Stomach smooth muscle (tissue), 2 donors: ENCODE data around the gene POC1B.

ENCODE experiments used
- H3K27ac ChIP-seq: one replicate; pipeline ENCODE4 v1.7.0; 2013; ENCODE audit warnings: mild to moderate bottlenecking, low read length, inconsistent platforms
- H3K27me3 ChIP-seq, 2 donors: one replicate each; pipeline ENCODE4 v1.7.0; 2013; ENCODE audit warnings: low read length in 2 of 2; ENCODE audit not compliant: insufficient read depth in 2 of 2, control insufficient read depth in 1 of 2
- H3K36me3 ChIP-seq, 2 donors: one replicate each; pipeline ENCODE4 v1.7.0; 2013; ENCODE audit warnings: low read length in 2 of 2; ENCODE audit not compliant: control insufficient read depth in 2 of 2, insufficient read depth in 2 of 2
- H3K4me1 ChIP-seq: one replicate; pipeline ENCODE4 v1.7.0; 2013; ENCODE audit warnings: low read length; ENCODE audit not compliant: control insufficient read depth, insufficient read depth
- H3K4me3 ChIP-seq, 2 donors: one replicate each; pipeline ENCODE4 v1.7.0; 2013; ENCODE audit warnings: low read length in 2 of 2
- H3K9ac ChIP-seq, 2 donors: one replicate each; pipeline ENCODE4 v1.7.0; 2013; ENCODE audit warnings: low read length in 2 of 2, mild to moderate bottlenecking in 1 of 2
- H3K9me3 ChIP-seq, 2 donors: one replicate each; pipeline ENCODE4 v1.7.0; 2013; ENCODE audit warnings: low read length in 2 of 2; ENCODE audit not compliant: control insufficient read depth in 2 of 2
- donor health status: healthy.
- donor health status: Pancreatic carcinoma.

POC1B gene

DNA sequence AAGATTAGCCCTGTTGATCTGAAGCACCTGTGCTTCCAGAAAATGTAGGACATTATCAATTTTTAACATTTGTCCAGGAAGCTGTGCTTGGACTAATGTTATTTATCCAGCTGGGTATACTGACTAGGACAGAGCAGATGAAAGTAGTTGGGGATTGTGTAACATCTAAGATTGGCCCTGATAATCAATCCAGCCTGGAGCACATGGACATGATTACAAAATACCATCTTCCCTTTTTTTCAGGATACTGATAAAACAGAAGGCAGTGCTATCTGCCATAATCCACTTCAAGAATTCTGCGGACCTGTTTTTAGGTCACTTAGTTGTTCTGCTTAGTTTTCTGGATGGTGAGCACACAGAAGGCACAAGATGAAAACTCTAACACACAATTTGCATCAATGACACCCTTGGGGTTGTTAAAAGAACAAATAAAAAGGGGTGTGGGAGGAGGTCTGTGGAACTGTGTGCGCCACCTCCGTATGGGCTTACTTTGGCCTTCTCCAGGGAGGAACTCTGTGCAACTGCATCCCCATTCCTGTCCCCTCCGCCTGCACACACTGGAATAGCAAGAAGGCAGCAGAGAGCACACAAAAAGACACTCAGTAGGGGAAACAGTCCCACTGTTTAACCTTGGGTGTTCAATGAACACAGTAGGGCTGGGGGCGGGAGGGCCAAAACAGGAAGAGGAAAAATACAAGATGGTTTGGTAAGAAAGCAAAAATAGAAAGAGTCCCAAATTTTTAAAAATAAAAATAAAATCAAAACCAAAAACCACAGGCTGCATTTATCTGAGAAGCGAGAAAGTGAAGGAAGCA, 142.4 kb downstream of the POC1B start:
- H3K27me3 ChIP-seq, result no peaks in the 10 kb centered on the region
- H3K4me1 ChIP-seq, result peaks cover 15% of the 10 kb centered on the region
- no peaks in the 10 kb centered on the region for H3K36me3 ChIP-seq
- peak overlapping the region in 1 of 2 donors; percentile 44 for H3K4me3 ChIP-seq
- H3K9ac ChIP-seq, result no peak overlapping the region
- H3K9me3 ChIP-seq, result no peaks in the 10 kb centered on the region
- peak overlapping the region; percentile 76 for H3K27ac ChIP-seq

DNA sequence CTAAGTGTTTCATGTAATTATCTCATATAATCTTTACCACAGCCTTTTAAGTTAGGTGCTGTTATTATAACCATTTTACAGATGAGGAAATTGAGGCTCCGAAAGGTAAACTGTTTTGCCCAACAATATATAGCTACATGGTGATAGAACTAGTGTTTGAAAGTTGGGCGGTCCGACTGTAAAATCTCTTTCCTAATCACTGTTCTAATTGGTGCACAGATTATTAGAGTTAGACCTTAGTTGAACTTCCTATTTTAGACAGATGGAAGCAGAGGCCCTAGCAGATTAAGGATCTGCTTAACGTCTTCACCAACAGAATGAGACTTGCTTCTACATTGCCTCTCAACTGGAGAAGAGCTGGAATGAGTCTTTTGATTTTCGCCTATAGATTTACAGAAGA, 143.5 kb downstream of the POC1B start:
- H3K9ac ChIP-seq, result no peak overlapping the region
- H3K27ac ChIP-seq, result no peak overlapping the region
- H3K4me3 ChIP-seq, result no peak overlapping the region
- H3K36me3 ChIP-seq, result no peaks in the 10 kb centered on the region
- H3K9me3 ChIP-seq, result no peaks in the 10 kb centered on the region
- no peaks in the 10 kb centered on the region for H3K27me3 ChIP-seq
- peaks cover 15% of the 10 kb centered on the region for H3K4me1 ChIP-seq

DNA sequence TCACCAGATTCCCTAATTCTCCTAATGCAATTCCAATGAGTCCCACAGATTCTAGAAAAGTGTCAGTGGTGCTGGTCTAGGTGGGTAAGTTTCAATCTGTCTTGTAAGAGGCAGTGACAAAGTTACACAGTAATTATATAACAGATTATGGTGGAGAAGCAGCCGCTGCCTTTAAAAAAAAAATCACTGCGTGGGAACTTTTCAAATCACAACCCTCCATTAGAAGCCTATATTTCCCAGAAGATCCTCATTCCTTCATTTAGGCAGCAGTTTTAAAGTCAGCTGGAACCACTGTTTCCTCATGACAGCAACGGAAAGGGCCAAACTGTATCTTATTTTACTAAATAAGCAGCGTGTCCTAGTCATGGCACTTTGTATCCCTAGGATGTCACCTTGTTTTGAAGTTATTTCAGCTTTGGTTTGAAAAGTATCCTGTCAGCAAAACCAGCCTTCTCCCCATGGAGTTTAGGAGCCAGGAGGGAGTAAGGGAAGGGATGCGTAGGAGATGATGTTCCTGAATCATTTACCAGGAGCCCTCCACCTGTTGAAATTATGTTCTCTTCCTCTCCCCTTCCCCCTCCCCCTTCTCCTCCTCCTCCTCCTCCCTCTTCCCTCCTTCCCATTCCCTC, 145.9 kb downstream of the POC1B start:
- H3K36me3 ChIP-seq, result peaks cover 0 to 2% of the 10 kb centered on the region in 2 donors
- H3K27ac ChIP-seq, result no peak overlapping the region
- no peak overlapping the region for H3K9ac ChIP-seq
- no peaks in the 10 kb centered on the region for H3K27me3 ChIP-seq
- no peak overlapping the region for H3K4me3 ChIP-seq
- no peaks in the 10 kb centered on the region for H3K9me3 ChIP-seq
- peaks cover 14% of the 10 kb centered on the region for H3K4me1 ChIP-seq

DNA sequence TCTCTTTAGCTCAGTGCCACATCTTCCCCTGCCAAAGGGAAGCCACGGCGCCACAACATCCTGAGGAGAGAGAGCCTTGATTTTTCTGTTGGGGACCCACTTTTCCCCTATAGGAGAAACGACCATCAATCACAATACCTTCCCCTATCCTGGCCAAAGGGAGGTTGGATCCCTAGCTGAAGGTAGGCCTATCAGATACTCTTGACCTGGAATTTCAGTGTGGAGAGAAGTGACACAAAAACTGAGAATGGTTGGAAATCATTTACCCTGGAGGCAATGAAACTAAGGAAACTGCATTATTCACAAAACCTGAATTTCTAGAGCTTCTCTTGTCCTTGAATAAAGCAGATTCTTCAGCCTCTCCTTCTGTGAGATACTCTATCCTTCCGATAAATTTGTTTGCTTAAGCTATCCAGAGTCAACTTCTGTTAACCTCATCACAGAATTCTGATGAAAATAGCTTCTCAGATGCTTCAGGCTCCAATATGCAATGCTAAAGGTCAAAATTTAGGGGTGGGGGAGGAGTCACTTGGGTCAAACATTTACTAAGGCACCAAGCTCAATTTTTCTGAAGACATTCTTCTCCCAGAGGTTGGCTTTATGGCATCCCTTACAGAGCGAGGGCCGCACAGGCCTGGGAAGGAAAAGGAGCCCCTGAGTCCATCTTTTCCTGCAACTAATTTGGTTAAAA, 146.6 kb downstream of the POC1B start:
- H3K4me3 ChIP-seq, result no peak overlapping the region
- H3K27me3 ChIP-seq, result no peaks in the 10 kb centered on the region
- H3K36me3 ChIP-seq, result peaks cover 0 to 2% of the 10 kb centered on the region in 2 donors
- H3K9ac ChIP-seq, result no peak overlapping the region
- H3K9me3 ChIP-seq, result no peaks in the 10 kb centered on the region
- H3K4me1 ChIP-seq, result peaks cover 8% of the 10 kb centered on the region
- H3K27ac ChIP-seq, result no peak overlapping the region

DNA sequence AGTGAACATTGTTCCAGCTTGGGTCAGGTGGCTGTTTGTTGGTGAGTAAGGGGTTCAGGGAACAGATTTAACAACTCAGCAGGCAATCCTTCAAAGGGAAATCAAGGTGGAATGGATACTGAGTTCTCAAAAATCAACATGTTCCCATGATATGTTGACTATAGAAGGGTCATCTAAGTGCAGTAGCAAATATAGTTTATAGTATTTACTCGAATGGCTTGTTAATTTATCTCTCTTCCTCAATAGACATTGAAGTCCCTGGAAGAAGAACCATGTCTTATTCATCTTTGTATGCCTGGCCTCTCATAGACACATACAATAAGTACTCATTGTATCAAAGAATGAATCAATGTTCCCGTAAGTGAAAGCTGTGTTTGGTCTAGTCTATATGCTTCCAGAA, 149.0 kb downstream of the POC1B start:
- Histone ChIP-seq H3K36me3 (peaks cover 0 to 2% of the 10 kb centered on the region in 2 donors), H3K9me3 (no peaks in the 10 kb centered on the region), H3K4me1 (peaks cover 8% of the 10 kb centered on the region), H3K9ac (no peak overlapping the region), H3K27ac (no peak overlapping the region), H3K27me3 (no peaks in the 10 kb centered on the region), H3K4me3 (no peak overlapping the region)

DNA sequence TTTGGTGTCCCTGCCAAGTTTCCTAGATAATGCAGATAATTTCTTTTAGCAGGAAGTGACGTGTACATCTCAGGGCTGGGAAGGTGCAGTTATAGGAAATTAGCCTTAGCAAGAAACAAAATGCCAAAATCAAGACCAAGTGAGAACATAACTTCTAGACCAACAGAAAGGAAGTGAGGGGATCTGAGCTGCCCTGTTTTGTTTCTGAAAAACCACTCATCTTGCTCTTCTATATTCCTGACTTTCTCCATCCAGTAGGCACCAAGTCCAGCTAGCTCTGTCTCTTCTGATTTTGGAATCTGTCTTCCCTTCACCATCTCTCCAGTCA, 149.7 kb downstream of the POC1B start:
- H3K4me1 ChIP-seq, result peaks cover 8% of the 10 kb centered on the region
- H3K36me3 ChIP-seq, result peaks cover 0 to 2% of the 10 kb centered on the region in 2 donors
- H3K9me3 ChIP-seq, result no peaks in the 10 kb centered on the region
- H3K27ac ChIP-seq, result no peak overlapping the region
- H3K27me3 ChIP-seq, result no peaks in the 10 kb centered on the region
- H3K9ac ChIP-seq, result no peak overlapping the region
- H3K4me3 ChIP-seq, result no peak overlapping the region

DNA sequence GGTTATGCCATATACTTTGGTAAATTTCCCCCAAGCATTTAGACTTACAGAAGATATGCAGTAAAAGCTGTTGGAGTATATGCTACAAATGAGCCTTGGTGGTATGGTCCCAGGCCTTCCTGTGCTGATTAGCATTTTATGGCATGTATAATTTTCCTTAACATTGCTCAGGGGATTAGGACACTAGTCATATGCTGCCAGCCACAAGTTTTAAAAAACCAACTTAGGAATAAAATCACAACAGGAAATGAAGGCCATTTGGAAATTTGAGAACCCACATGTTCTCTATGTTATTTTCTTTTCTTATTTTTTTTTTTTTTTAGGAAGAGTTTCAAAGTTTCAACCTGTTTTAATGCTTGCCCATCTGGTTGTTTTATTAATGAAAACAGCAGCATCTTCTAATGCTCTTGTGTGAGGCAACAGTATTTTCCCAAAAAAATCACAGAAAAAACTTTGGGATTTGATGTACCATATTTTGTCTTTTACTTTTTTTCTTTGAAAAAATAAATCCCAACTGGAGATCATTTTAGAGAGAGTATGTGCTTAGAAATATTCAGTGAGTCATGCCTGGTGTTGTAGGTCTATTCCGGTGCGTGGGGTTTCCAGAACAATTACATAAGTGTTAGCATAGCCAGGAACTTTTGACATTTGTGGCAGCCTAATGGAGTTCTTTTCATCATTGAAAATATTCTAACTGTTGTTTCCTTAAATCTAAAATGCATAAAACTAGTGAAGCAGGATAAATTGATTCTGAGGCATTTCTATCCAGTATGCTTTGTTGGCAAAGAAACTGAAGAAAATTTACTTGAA, 151.9 kb downstream of the POC1B start:
- peak overlapping the region; percentile 6 for H3K27ac ChIP-seq
- H3K27me3 ChIP-seq, result no peaks in the 10 kb centered on the region
- H3K9ac ChIP-seq, result no peak overlapping the region
- no peak overlapping the region for H3K4me3 ChIP-seq
- peaks cover 3 to 4% of the 10 kb centered on the region in 2 donors for H3K36me3 ChIP-seq
- H3K4me1 ChIP-seq, result peaks cover 8% of the 10 kb centered on the region
- H3K9me3 ChIP-seq, result no peaks in the 10 kb centered on the region

DNA sequence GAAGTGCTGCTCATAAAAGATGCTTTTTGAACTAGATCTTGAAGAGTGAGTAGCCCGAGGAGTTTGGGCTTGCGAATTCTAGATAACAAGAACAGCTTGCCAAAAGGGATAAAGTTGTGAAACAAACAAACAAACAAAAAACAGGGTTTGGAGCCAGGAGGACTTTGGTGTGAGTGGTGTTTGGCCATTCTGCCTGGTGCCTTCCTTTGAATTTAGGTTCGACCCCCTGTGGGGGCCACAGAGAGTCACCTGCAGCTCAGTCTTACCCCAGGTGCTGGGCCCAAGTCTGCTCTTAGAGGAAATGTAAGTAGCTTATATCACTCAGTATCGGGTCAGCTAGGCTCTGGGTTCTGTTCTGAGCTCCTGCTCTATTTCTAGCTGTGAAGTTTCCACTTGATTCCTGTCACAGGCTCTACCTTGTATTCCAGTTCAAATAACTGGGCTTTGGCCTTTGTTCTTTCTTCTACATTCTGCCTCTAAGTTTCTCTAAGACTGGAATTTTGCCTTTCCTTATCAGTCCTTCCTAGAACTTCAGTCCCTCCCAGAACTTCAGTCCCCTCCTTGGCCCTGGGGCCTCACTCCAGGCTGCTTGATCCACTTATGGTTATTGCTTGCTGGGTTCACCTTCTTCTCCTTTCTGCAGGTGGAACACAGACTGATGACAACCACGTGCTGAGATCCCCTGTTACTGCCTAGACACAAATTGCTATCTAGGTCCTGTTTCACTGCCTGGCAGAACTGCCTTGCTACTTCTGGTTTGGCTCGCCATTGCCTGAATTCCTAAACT, 153.1 kb downstream of the POC1B start:
- peaks cover 3 to 6% of the 10 kb centered on the region in 2 donors for H3K36me3 ChIP-seq
- no peak overlapping the region for H3K9ac ChIP-seq
- H3K27ac ChIP-seq, result no peak overlapping the region
- no peaks in the 10 kb centered on the region for H3K9me3 ChIP-seq
- no peaks in the 10 kb centered on the region for H3K27me3 ChIP-seq
- H3K4me3 ChIP-seq, result no peak overlapping the region
- peaks cover 8% of the 10 kb centered on the region for H3K4me1 ChIP-seq

DNA sequence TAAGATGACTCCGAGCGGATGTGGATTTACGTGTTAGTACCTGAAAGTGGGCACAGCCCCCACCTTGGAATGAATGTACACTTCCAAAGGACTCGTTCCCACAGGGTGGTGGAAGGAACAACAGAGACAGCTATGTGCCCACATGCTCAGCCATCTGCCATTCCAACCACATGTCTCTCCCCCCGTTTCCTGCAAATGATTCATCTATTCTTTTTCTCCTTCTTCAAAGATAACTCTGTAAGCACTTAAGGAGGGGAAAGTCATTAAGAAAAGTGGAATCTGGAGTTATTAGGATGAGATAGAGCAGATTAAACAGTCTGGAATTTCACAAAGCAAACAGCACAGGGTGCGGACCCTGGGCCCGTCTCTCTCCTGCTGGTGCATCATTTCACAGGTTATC, 155.0 kb downstream of the POC1B start:
- peaks cover 8% of the 10 kb centered on the region for H3K4me1 ChIP-seq
- H3K9ac ChIP-seq, result no peak overlapping the region
- no peak overlapping the region for H3K27ac ChIP-seq
- peaks cover 3 to 4% of the 10 kb centered on the region in 2 donors for H3K36me3 ChIP-seq
- H3K27me3 ChIP-seq, result no peaks in the 10 kb centered on the region
- no peaks in the 10 kb centered on the region for H3K9me3 ChIP-seq
- no peak overlapping the region for H3K4me3 ChIP-seq

DNA sequence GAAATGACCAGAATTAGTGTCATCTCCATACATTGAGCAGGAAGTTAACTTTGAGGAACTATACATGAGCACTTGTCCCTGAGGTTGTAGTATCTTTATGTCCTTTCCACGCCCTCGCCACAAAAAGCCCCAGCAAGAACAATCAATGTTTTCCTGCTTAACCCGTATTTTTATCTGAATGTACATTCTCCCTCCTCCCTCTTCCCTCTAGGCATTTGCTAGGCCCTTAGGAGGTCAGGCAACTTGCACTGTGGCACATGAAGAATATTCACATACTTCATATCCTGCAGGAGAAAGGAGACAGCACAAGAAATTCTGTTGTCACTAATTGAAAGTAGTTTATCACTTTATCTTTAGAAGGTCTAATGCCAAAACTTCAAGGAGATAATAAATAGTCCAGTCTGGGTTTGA, 155.4 kb downstream of the POC1B start:
- no peak overlapping the region for H3K9ac ChIP-seq
- no peak overlapping the region for H3K4me3 ChIP-seq
- H3K27me3 ChIP-seq, result no peaks in the 10 kb centered on the region
- no peaks in the 10 kb centered on the region for H3K9me3 ChIP-seq
- no peak overlapping the region for H3K27ac ChIP-seq
- H3K4me1 ChIP-seq, result peaks cover 8% of the 10 kb centered on the region
- H3K36me3 ChIP-seq, result peaks cover 3 to 4% of the 10 kb centered on the region in 2 donors
